HG02840 (cell line): ENCODE results near the gene PRSS33.

ENCODE experiments used
- ATAC-seq: cut with Tn5 transposase; IDR thresholded peaks from one replicate; pipeline ENCODE4 v1.9.1; 2021; ENCODE audit warnings: mild to moderate bottlenecking, moderate library complexity, moderate number of reproducible peaks; ENCODE audit not compliant: unreplicated experiment, low FRiP score

PRSS33 gene

GRCh38 chr16:2787406-2787805 is at the start of gene PRSS33:
Gene PRSS33 (minus strand): TSS chr16:2787560. CDS start chr16:2786547, 1,013 bp downstream.
- no peak for ATAC-seq

- no peak for ATAC-seq
Measured at GRCh38 chr16:2836646-2837508, 49.5 kb upstream of the PRSS33 start.

GRCh38 chr16:2835638-2836493 is 48.5 kb upstream of the PRSS33 start:
- no peak for ATAC-seq

- ATAC-seq: no peak
Measured at GRCh38 chr16:2834968-2835367, 47.6 kb upstream of the PRSS33 start.

GRCh38 chr16:2833776-2834175 is 46.4 kb upstream of the PRSS33 start:
- ATAC-seq: no peak

GRCh38 chr16:2831203-2831602 is 43.8 kb upstream of the PRSS33 start:
- ATAC-seq: no peak

- ATAC-seq: no peak
Measured at GRCh38 chr16:2830355-2830695, 43.0 kb upstream of the PRSS33 start.

GRCh38 chr16:2829501-2830354 is 42.4 kb upstream of the PRSS33 start, which contains the start of gene ZG16B:
Gene ZG16B (plus strand): TSS chr16:2830303. CDS start chr16:2830442, 139 bp downstream.
- ATAC-seq: no peak

GRCh38 chr16:2828876-2829430 is 41.6 kb upstream of the PRSS33 start:
- ATAC-seq: no peak

GRCh38 chr16:2828521-2828840 is 41.1 kb upstream of the PRSS33 start:
- ATAC-seq: no peak

GRCh38 chr16:2827831-2828520 is 40.6 kb upstream of the PRSS33 start:
- no peak for ATAC-seq

- ATAC-seq: no peak
Measured at GRCh38 chr16:2827374-2827791, 40.0 kb upstream of the PRSS33 start.

- ATAC-seq: no peak
Measured at GRCh38 chr16:2826591-2827373, 39.4 kb upstream of the PRSS33 start.

GRCh38 chr16:2825906-2826305 is 38.5 kb upstream of the PRSS33 start:
- ATAC-seq: no peak

- no peak for ATAC-seq
Measured at GRCh38 chr16:2825049-2825742, 37.8 kb upstream of the PRSS33 start.

GRCh38 chr16:2824626-2825025 is 37.3 kb upstream of the PRSS33 start:
- ATAC-seq: no peak

- ATAC-seq: no peak
Measured at GRCh38 chr16:2822496-2822895, 35.1 kb upstream of the PRSS33 start.

- ATAC-seq: no peak
Measured at GRCh38 chr16:2822158-2822495, 34.8 kb upstream of the PRSS33 start.
